ENCODE data around the gene NPC1.
A peak's percentile ranks its signal among the peaks of the same experiment; 100 is the strongest.

The NPC1 gene

GRCh38 chr18:23574611-23575308, 11.5 kb downstream of the NPC1 start:
- Histone ChIP-seq H3K4me1 (ENCODE audit: insufficient read depth, low read length) (peaks cover 16% of the 10 kb centered on the region), H3K36me3 (ENCODE audit: insufficient read depth, low read length) (peaks cover 47% of the 10 kb centered on the region), H3K9me3 (ENCODE audit: insufficient read depth, low read depth, low read length) (no peaks in the 10 kb centered on the region), H3K9ac (ENCODE audit: low read depth, low read length) (no peak overlapping the region), H3K4me3 (ENCODE audit: low read length) (no peak overlapping the region), H3K27me3 (ENCODE audit: insufficient read depth, low read length) (no peaks in the 10 kb centered on the region), H3K27ac (ENCODE audit: low read depth, low read length) (no peak overlapping the region; the same call in 1 of the 2 replicates)
- 90% methylated on average over 3 of the region's 5 CpGs for WGBS

GRCh38 chr18:23573626-23574431, 12.5 kb downstream of the NPC1 start:
- no peak overlapping the region for H3K9ac ChIP-seq (ENCODE audit: low read depth, low read length)
- 36% methylated on average over 6 of the region's 6 CpGs for WGBS
- peaks cover 57% of the 10 kb centered on the region for H3K36me3 ChIP-seq (ENCODE audit: insufficient read depth, low read length)
- no peak overlapping the region for H3K4me3 ChIP-seq (ENCODE audit: low read length)
- H3K27me3 ChIP-seq (ENCODE audit: insufficient read depth, low read length) = no peaks in the 10 kb centered on the region
- H3K4me1 ChIP-seq (ENCODE audit: insufficient read depth, low read length) = peaks cover 16% of the 10 kb centered on the region
- no peaks in the 10 kb centered on the region for H3K9me3 ChIP-seq (ENCODE audit: insufficient read depth, low read depth, low read length)
- peak overlapping the region; percentile 32; the same call in 1 of the 2 replicates for H3K27ac ChIP-seq (ENCODE audit: low read depth, low read length)

- 97% methylated on average over 4 of the region's 4 CpGs for WGBS
- no peak overlapping the region; the same call in 1 of the 2 replicates for H3K27ac ChIP-seq (ENCODE audit: low read depth, low read length)
- H3K27me3 ChIP-seq (ENCODE audit: insufficient read depth, low read length) = no peaks in the 10 kb centered on the region
- peaks cover 65% of the 10 kb centered on the region for H3K36me3 ChIP-seq (ENCODE audit: insufficient read depth, low read length)
- no peak overlapping the region for H3K4me3 ChIP-seq (ENCODE audit: low read length)
- H3K9ac ChIP-seq (ENCODE audit: low read depth, low read length) = no peak overlapping the region
- no peaks in the 10 kb centered on the region for H3K9me3 ChIP-seq (ENCODE audit: insufficient read depth, low read depth, low read length)
- H3K4me1 ChIP-seq (ENCODE audit: insufficient read depth, low read length) = peaks cover 16% of the 10 kb centered on the region
Measured at GRCh38 chr18:23573020-23573419, 13.3 kb downstream of the NPC1 start.

GRCh38 chr18:23572570-23572969, 13.7 kb downstream of the NPC1 start:
- no peak overlapping the region for H3K9ac ChIP-seq (ENCODE audit: low read depth, low read length)
- H3K4me3 ChIP-seq (ENCODE audit: low read length) = no peak overlapping the region
- H3K4me1 ChIP-seq (ENCODE audit: insufficient read depth, low read length) = peaks cover 16% of the 10 kb centered on the region
- no peaks in the 10 kb centered on the region for H3K27me3 ChIP-seq (ENCODE audit: insufficient read depth, low read length)
- H3K27ac ChIP-seq (ENCODE audit: low read depth, low read length) = no peak overlapping the region; the same call in 1 of the 2 replicates
- peaks cover 69% of the 10 kb centered on the region for H3K36me3 ChIP-seq (ENCODE audit: insufficient read depth, low read length)
- no peaks in the 10 kb centered on the region for H3K9me3 ChIP-seq (ENCODE audit: insufficient read depth, low read depth, low read length)
- 91% methylated on average over 5 of the region's 5 CpGs for WGBS

GRCh38 chr18:23572012-23572411, 14.3 kb downstream of the NPC1 start:
- Histone ChIP-seq H3K4me1 (ENCODE audit: insufficient read depth, low read length) (peaks cover 16% of the 10 kb centered on the region), H3K27me3 (ENCODE audit: insufficient read depth, low read length) (no peaks in the 10 kb centered on the region), H3K27ac (ENCODE audit: low read depth, low read length) (no peak overlapping the region), H3K9ac (ENCODE audit: low read depth, low read length) (no peak overlapping the region), H3K36me3 (ENCODE audit: insufficient read depth, low read length) (peaks cover 75% of the 10 kb centered on the region), H3K4me3 (ENCODE audit: low read length) (no peak overlapping the region), H3K9me3 (ENCODE audit: insufficient read depth, low read depth, low read length) (no peaks in the 10 kb centered on the region)
- 96% methylated on average over 2 of the region's 2 CpGs for WGBS

GRCh38 chr18:23570912-23571504, 15.3 kb downstream of the NPC1 start:
- Histone ChIP-seq H3K9ac (ENCODE audit: low read depth, low read length) (no peak overlapping the region), H3K4me3 (ENCODE audit: low read length) (no peak overlapping the region), H3K36me3 (ENCODE audit: insufficient read depth, low read length) (peaks cover 81% of the 10 kb centered on the region), H3K27ac (ENCODE audit: low read depth, low read length) (no peak overlapping the region), H3K4me1 (ENCODE audit: insufficient read depth, low read length) (peaks cover 16% of the 10 kb centered on the region), H3K9me3 (ENCODE audit: insufficient read depth, low read depth, low read length) (no peaks in the 10 kb centered on the region), H3K27me3 (ENCODE audit: insufficient read depth, low read length) (no peaks in the 10 kb centered on the region)
- WGBS = 91% methylated on average over 2 of the region's 3 CpGs

GRCh38 chr18:23569299-23570063, 16.8 kb downstream of the NPC1 start:
- H3K9me3 ChIP-seq (ENCODE audit: insufficient read depth, low read depth, low read length) = no peaks in the 10 kb centered on the region
- no peak overlapping the region for H3K9ac ChIP-seq (ENCODE audit: low read depth, low read length)
- peaks cover 11% of the 10 kb centered on the region for H3K4me1 ChIP-seq (ENCODE audit: insufficient read depth, low read length)
- no peak overlapping the region for H3K27ac ChIP-seq (ENCODE audit: low read depth, low read length)
- H3K36me3 ChIP-seq (ENCODE audit: insufficient read depth, low read length) = peaks cover 89% of the 10 kb centered on the region
- WGBS = 93% methylated on average over 3 of the region's 5 CpGs
- H3K4me3 ChIP-seq (ENCODE audit: low read length) = no peak overlapping the region
- H3K27me3 ChIP-seq (ENCODE audit: insufficient read depth, low read length) = no peaks in the 10 kb centered on the region

GRCh38 chr18:23568281-23569138, 17.8 kb downstream of the NPC1 start:
- Histone ChIP-seq H3K27me3 (ENCODE audit: insufficient read depth, low read length) (no peaks in the 10 kb centered on the region), H3K36me3 (ENCODE audit: insufficient read depth, low read length) (peaks cover 97% of the 10 kb centered on the region), H3K4me3 (ENCODE audit: low read length) (no peak overlapping the region), H3K27ac (ENCODE audit: low read depth, low read length) (no peak overlapping the region), H3K9ac (ENCODE audit: low read depth, low read length) (no peak overlapping the region), H3K9me3 (ENCODE audit: insufficient read depth, low read depth, low read length) (no peaks in the 10 kb centered on the region), H3K4me1 (ENCODE audit: insufficient read depth, low read length) (peaks cover under 1% of the 10 kb centered on the region)
- 95% methylated on average over 7 of the region's 7 CpGs for WGBS

GRCh38 chr18:23567671-23568070, 18.6 kb downstream of the NPC1 start:
- Histone ChIP-seq H3K4me3 (ENCODE audit: low read length) (no peak overlapping the region), H3K9ac (ENCODE audit: low read depth, low read length) (no peak overlapping the region), H3K27ac (ENCODE audit: low read depth, low read length) (no peak overlapping the region), H3K9me3 (ENCODE audit: insufficient read depth, low read depth, low read length) (no peaks in the 10 kb centered on the region), H3K36me3 (ENCODE audit: insufficient read depth, low read length) (peaks cover 96% of the 10 kb centered on the region), H3K27me3 (ENCODE audit: insufficient read depth, low read length) (no peaks in the 10 kb centered on the region), H3K4me1 (ENCODE audit: insufficient read depth, low read length) (no peaks in the 10 kb centered on the region)
- WGBS = 100% methylated on average over 2 of the region's 3 CpGs

- H3K9ac ChIP-seq (ENCODE audit: low read depth, low read length) = no peak overlapping the region
- H3K27me3 ChIP-seq (ENCODE audit: insufficient read depth, low read length) = no peaks in the 10 kb centered on the region
- WGBS = 89% methylated on average over 3 of the region's 3 CpGs
- H3K36me3 ChIP-seq (ENCODE audit: insufficient read depth, low read length) = peaks cover 91% of the 10 kb centered on the region
- H3K4me1 ChIP-seq (ENCODE audit: insufficient read depth, low read length) = no peaks in the 10 kb centered on the region
- H3K4me3 ChIP-seq (ENCODE audit: low read length) = no peak overlapping the region
- no peaks in the 10 kb centered on the region for H3K9me3 ChIP-seq (ENCODE audit: insufficient read depth, low read depth, low read length)
- H3K27ac ChIP-seq (ENCODE audit: low read depth, low read length) = no peak overlapping the region
Measured at GRCh38 chr18:23565916-23566547, 20.3 kb downstream of the NPC1 start.

Measured in HUES64 (cell line).